Measurements from ENCODE around the gene FST.

The FST gene

GRCh38 chr5:53520813-53521212, 40.4 kb downstream of the FST start:
- no peak for DNase-seq (ENCODE audit: low read depth)

All from stimulated activated CD8-positive, alpha-beta memory T cell treated with anti-CD3 and anti-CD28 coated beads, Interleukin-12 subunit alpha, Interleukin-12 subunit beta, amount 100 ng/mL, for 1 hour (primary cell).